Mammary epithelial cell (primary cell): ENCODE measurements around the gene CXCL14.

Experiments used
- EZH2 ChIP-seq: IDR thresholded peaks from 2 replicates; pipeline ENCODE4 v1.6.1; 2012; ENCODE audit warnings: low read length, inconsistent platforms, borderline replicate concordance
- TF ChIP-seq, protein P1 (sequence below), 2 donors: IDR thresholded peaks in 1 of 2; conservative IDR thresholded peaks in 1 of 2; 2 replicates each; pipeline ENCODE4 v1.5.1; 2011 to 2012; ENCODE audit warnings: inconsistent platforms in 2 of 2, low read length in 2 of 2, mild to moderate bottlenecking in 2 of 2, control low read depth in 1 of 2, low read depth in 1 of 2; ENCODE audit not compliant: insufficient read depth in 1 of 2; ENCODE audit errors: extremely low read depth in 1 of 2

DNA sequence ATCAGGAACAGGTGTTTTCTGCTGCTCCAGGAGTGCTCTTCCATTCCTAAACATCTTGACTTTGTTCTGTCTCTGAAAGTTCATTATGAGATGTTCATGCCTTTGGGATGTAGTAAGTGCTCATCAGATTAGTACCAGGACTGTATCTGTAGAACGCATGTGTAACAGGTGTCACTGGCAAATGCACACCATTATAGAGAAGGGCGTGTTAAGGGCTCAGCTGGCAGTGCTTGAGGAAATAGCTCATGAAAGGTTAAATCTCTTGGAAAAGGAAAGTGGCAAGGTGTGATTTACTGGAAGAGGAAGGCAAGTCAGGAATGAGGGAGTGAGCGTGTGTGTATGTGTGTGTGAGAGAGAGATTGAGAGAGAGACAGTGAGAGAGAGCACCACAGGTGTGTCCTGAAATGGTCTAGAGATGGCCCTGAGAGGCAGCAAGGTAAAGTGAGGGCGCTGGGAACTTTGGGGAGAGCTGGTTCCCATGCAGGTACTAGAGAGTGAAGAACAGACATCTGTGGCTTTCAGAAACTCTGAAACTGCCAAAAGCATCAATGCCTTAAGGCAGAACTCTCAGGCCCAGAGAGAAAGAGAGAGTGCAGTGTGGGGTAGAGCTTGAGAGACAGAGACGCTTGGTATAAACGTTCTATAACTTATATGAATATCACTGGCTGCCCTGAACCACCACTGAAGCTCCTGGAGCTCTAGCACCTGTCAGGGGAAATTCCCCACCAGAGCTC lies 13.7 kb upstream of the CXCL14 start:
- TF ChIP-seq, protein P1, sequence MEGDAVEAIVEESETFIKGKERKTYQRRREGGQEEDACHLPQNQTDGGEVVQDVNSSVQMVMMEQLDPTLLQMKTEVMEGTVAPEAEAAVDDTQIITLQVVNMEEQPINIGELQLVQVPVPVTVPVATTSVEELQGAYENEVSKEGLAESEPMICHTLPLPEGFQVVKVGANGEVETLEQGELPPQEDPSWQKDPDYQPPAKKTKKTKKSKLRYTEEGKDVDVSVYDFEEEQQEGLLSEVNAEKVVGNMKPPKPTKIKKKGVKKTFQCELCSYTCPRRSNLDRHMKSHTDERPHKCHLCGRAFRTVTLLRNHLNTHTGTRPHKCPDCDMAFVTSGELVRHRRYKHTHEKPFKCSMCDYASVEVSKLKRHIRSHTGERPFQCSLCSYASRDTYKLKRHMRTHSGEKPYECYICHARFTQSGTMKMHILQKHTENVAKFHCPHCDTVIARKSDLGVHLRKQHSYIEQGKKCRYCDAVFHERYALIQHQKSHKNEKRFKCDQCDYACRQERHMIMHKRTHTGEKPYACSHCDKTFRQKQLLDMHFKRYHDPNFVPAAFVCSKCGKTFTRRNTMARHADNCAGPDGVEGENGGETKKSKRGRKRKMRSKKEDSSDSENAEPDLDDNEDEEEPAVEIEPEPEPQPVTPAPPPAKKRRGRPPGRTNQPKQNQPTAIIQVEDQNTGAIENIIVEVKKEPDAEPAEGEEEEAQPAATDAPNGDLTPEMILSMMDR (conservative IDR thresholded peaks at IDR 0.05 in 1 of 2, IDR thresholded peaks at IDR 0.05 in 1 of 2; ENCODE audit: extremely low read depth in 1 of 2, insufficient read depth in 1 of 2, low read depth in 1 of 2, low read length in 2 of 2): no peak
- TF ChIP-seq EZH2: no peak
